B cell (primary cell): ENCODE results near the gene SAMD4A. TPM values are rescaled to one million over a fixed set of nuclear protein-coding genes. Genes with fewer than 3 reads are reported as not detected.
A peak's percentile ranks its signal among the peaks of the same experiment; 100 is the strongest.
"Not testable (repeated sequence)": the region's sequence is repeated elsewhere in the genome, so short reads cannot be mapped to it uniquely, and the experiment has no call there.

Experiments
- ATAC-seq: fragments of 200-7000 bp; cut with Tn5 transposase; one replicate; pipeline ENCODE4 v1.10.0; 2021; ENCODE audit warnings: low read depth, mild to moderate bottlenecking, moderate number of reproducible peaks, moderate library complexity
- CTCF ChIA-PET: fragments of 350-600 bp; sonication (Branson Sonifier 250); formaldehyde crosslinking; loops from one replicate; lab custom pipeline; 2021; ENCODE audit warnings: antibody characterized with exemption, inconsistent platforms; lab: Charles Lee
- POLR2A ChIA-PET: fragments of 350-600 bp; sonication (Branson Sonifier 250); formaldehyde crosslinking; loops from one replicate; lab custom pipeline; 2021; ENCODE audit warnings: antibody characterized with exemption; lab: Charles Lee
- DNase-seq: peaks from one replicate; pipeline ENCODE4 v3.0.0; 2013
- H2AFZ ChIP-seq: 2 replicates; pipeline ENCODE4 v1.6.1; 2012; ENCODE audit warnings: mild to moderate bottlenecking, low read depth, low read length; ENCODE audit not compliant: insufficient read depth, poor library complexity, severe bottlenecking
- H3K27ac ChIP-seq, 2 donors: 1 replicate in 1 of 2; 2 replicates in 1 of 2; pipeline ENCODE4 v1.5.1; 2012 to 2013; ENCODE audit warnings: low read length in 2 of 2, mild to moderate bottlenecking in 2 of 2, moderate library complexity in 1 of 2
- H3K27me3 ChIP-seq, 4 experiments: fragments of 200-600 bp in 1 of 4; sonication (generic) in 1 of 4; replicated peaks in 1 of 4; 1 replicate in 2 of 4; 2 replicates in 2 of 4; pipeline versions ENCODE4 v1.6.1 to v1.7.0; 2013 to 2016; ENCODE audit warnings: low read length in 3 of 4, mild to moderate bottlenecking in 2 of 4, mixed read lengths in 1 of 4, moderate library complexity in 1 of 4; ENCODE audit not compliant: insufficient read depth in 4 of 4, control insufficient read depth in 3 of 4; ENCODE audit errors: control extremely low read depth in 1 of 4
- H3K36me3 ChIP-seq, 2 experiments: replicated peaks in 1 of 2; 1 replicate in 1 of 2; 2 replicates in 1 of 2; pipeline versions ENCODE4 v1.6.1 to v1.7.1; 2013; ENCODE audit warnings: low read length in 1 of 2; ENCODE audit not compliant: insufficient read depth in 2 of 2, control insufficient read depth in 1 of 2; ENCODE audit errors: control extremely low read depth in 1 of 2, extremely low read depth in 1 of 2
- H3K4me1 ChIP-seq, 2 donors: fragments of 200-600 bp in 1 of 2; sonication (generic) in 1 of 2; 1 replicate in 1 of 2; 2 replicates in 1 of 2; pipeline versions ENCODE4 v1.5.1 to v1.6.1; 2013 to 2017; ENCODE audit warnings: low read length in 2 of 2; ENCODE audit not compliant: control insufficient read depth in 2 of 2, insufficient read depth in 2 of 2
- H3K4me2 ChIP-seq: replicated peaks from 2 replicates; pipeline ENCODE3; 2012; ENCODE audit warnings: mild to moderate bottlenecking, low read depth, low read length; ENCODE audit not compliant: poor library complexity, severe bottlenecking
- H3K4me3 ChIP-seq, 5 experiments: fragments of 200-600 bp in 1 of 5; sonication (generic) in 1 of 5; 1 replicate in 3 of 5; 2 replicates in 2 of 5; pipeline versions ENCODE4 v1.5.1 to v1.7.0; 2011 to 2016; ENCODE audit warnings: low read length in 4 of 5, mild to moderate bottlenecking in 4 of 5, low read depth in 2 of 5, control low read depth in 1 of 5, moderate library complexity in 1 of 5; ENCODE audit not compliant: insufficient read depth in 1 of 5; ENCODE audit errors: control extremely low read depth in 1 of 5, extremely low read depth in 1 of 5
- H3K79me2 ChIP-seq: fragments of 200-600 bp; sonication (generic); one replicate; pipeline ENCODE4 v1.6.0; 2016; ENCODE audit warnings: low read length; ENCODE audit not compliant: control insufficient read depth, insufficient read depth
- H3K9ac ChIP-seq: fragments of 200-600 bp; sonication (generic); 2 replicates; pipeline ENCODE4 v1.6.1; 2017; ENCODE audit warnings: mild to moderate bottlenecking, low read length, moderate library complexity
- H3K9me3 ChIP-seq, 3 donors: one replicate each; pipeline versions ENCODE4 v1.6.1 to v1.7.1; 2013; ENCODE audit warnings: low read length in 2 of 3; ENCODE audit not compliant: control insufficient read depth in 2 of 3, insufficient read depth in 1 of 3; ENCODE audit errors: control extremely low read depth in 1 of 3
- H4K20me1 ChIP-seq: 2 replicates; pipeline ENCODE4 v1.6.0; 2012; ENCODE audit warnings: mild to moderate bottlenecking, low read length; ENCODE audit not compliant: insufficient read depth, control insufficient read depth, poor library complexity, severe bottlenecking
- H3K27ac Mint-ChIP-seq: one replicate; pipeline ENCODE4 v1.8.0; 2021; ENCODE audit warnings: mixed read lengths
- H3K27me3 Mint-ChIP-seq: one replicate; pipeline ENCODE4 v1.8.0; 2021; ENCODE audit warnings: mixed read lengths
- H3K4me1 Mint-ChIP-seq: one replicate; pipeline ENCODE4 v1.8.0; 2021; ENCODE audit warnings: mixed read lengths
- H3K4me3 Mint-ChIP-seq: one replicate; pipeline ENCODE4 v1.8.0; 2021; ENCODE audit warnings: mixed read lengths
- H3K9me3 Mint-ChIP-seq: one replicate; pipeline ENCODE4 v1.8.0; 2022; ENCODE audit warnings: mixed read lengths; ENCODE audit not compliant: insufficient read depth
- EZH2 ChIP-seq: IDR thresholded peaks from 2 replicates; pipeline ENCODE4 v1.6.1; 2012; ENCODE audit warnings: borderline replicate concordance, low read depth, mild to moderate bottlenecking, moderate library complexity, low read length; ENCODE audit not compliant: insufficient read depth, poor library complexity, severe bottlenecking
- WGBS: methylation state at CpG from one replicate; pipeline ENCODE4 v1.1.5; 2013; ENCODE audit warnings: missing lambda C conversion rate; ENCODE audit not compliant: insufficient coverage; 5-methylcytosine and 5-hydroxymethylcytosine counted together
- intact Hi-C: fragments of 100-400 bp; cut with micrococcal nuclease; formaldehyde crosslinking; loops from one replicate; pipeline ENCODE4 v1.10.0; 2022
- polyA plus RNA-seq: library from polyadenylated mRNA; depleted of rRNA; stranded (reverse); fragments of >200 nt; gene quantifications from 2 replicates; pipeline ENCODE4 v1.2.3, GENCODE V29; 2012
- total RNA-seq, 2 donors: library from RNA; stranded (reverse); fragments of 120-200 nt in 1 of 2; gene quantifications; 1 replicate in 1 of 2; 2 replicates in 1 of 2; pipeline versions ENCODE4 v1.2.3 to v1.2.4, GENCODE V29; 2013 to 2022
- TF ChIP-seq, protein P1 (sequence below): fragments of 200-600 bp; IDR thresholded peaks from one replicate; pipeline ENCODE4 v1.8.0; 2022; ENCODE audit warnings: antibody characterized with exemption, mild to moderate bottlenecking

SAMD4A gene
- total and polyA plus RNA-seq, 2 donors (not counting 1 experiment from before 2014, with no cell fraction given): 5.7 to 13.7 TPM

GRCh38 chr14:54622192-54622958, 55.4 kb downstream of the SAMD4A start:
- intact Hi-C loops: no loop called here
- H3K4me3 ChIP-seq: no peak overlapping the region
- peaks cover 10 to 11% of the 10 kb centered on the region in 2 donors for H3K4me1 ChIP-seq
- no peaks in the 10 kb centered on the region for H3K27me3 Mint-ChIP-seq
- no peaks in the 10 kb centered on the region for H3K27me3 ChIP-seq
- POLR2A ChIA-PET: no interaction called here
- CTCF ChIA-PET: interaction anchor here (0.9 kb wide), 1 partner anchor 152 kb away, joined by 3 read pairs; no protein-coding TSS in a partner anchor
- no peaks in the 10 kb centered on the region for H3K79me2 ChIP-seq
- DNase-seq (no peak), ATAC-seq (peak; percentile 17)
- H3K4me3 Mint-ChIP-seq: no peak overlapping the region
- TF ChIP-seq, protein P1, sequence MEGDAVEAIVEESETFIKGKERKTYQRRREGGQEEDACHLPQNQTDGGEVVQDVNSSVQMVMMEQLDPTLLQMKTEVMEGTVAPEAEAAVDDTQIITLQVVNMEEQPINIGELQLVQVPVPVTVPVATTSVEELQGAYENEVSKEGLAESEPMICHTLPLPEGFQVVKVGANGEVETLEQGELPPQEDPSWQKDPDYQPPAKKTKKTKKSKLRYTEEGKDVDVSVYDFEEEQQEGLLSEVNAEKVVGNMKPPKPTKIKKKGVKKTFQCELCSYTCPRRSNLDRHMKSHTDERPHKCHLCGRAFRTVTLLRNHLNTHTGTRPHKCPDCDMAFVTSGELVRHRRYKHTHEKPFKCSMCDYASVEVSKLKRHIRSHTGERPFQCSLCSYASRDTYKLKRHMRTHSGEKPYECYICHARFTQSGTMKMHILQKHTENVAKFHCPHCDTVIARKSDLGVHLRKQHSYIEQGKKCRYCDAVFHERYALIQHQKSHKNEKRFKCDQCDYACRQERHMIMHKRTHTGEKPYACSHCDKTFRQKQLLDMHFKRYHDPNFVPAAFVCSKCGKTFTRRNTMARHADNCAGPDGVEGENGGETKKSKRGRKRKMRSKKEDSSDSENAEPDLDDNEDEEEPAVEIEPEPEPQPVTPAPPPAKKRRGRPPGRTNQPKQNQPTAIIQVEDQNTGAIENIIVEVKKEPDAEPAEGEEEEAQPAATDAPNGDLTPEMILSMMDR: no peak
- TF ChIP-seq EZH2: no peak
- H3K4me2 ChIP-seq: no peak overlapping the region
- no peak overlapping the region for H3K9ac ChIP-seq
- no peaks in the 10 kb centered on the region for H3K9me3 ChIP-seq
- no peak overlapping the region for H3K27ac Mint-ChIP-seq
- 85% methylated on average over 9 of the region's 9 CpGs for WGBS
- no peaks in the 10 kb centered on the region for H3K9me3 Mint-ChIP-seq
- H3K36me3 ChIP-seq: no peaks in the 10 kb centered on the region
- H4K20me1 ChIP-seq: no peaks in the 10 kb centered on the region
- H3K4me1 Mint-ChIP-seq: peaks cover 30% of the 10 kb centered on the region
- no peak overlapping the region for H3K27ac ChIP-seq
- H2AFZ ChIP-seq: no peak overlapping the region

- Mint-ChIP-seq H3K4me3 (no peak overlapping the region), H3K27ac (no peak overlapping the region), H3K9me3 (no peaks in the 10 kb centered on the region), H3K4me1 (peaks cover 41% of the 10 kb centered on the region), H3K27me3 (no peaks in the 10 kb centered on the region)
- Histone ChIP-seq H3K79me2 (no peaks in the 10 kb centered on the region), H3K27me3 (no peaks in the 10 kb centered on the region), H3K36me3 (no peaks in the 10 kb centered on the region), H2AFZ (no peak overlapping the region), H3K9me3 (no peaks in the 10 kb centered on the region), H4K20me1 (no peaks in the 10 kb centered on the region), H3K4me1 (peaks cover 21% of the 10 kb centered on the region in 2 donors), H3K9ac (no peak overlapping the region), H3K4me2 (no peak overlapping the region), H3K27ac (no peak overlapping the region), H3K4me3 (no peak overlapping the region)
- intact Hi-C loops: no loop called here
- ChIA-PET POLR2A (no interaction called here), CTCF (interaction anchor here (0.7 kb wide), 1 partner anchor 114 kb away, joined by 3 read pairs; the partner anchor contains the start of gene CGRRF1)
- no peak for ATAC-seq
- no peak for DNase-seq
- TF ChIP-seq EZH2: no peak
- TF ChIP-seq, protein P1: no peak
- no CpG with 5 or more reads among the region's 1 CpG for WGBS
Measured at GRCh38 chr14:54623279-54624004, 56.5 kb downstream of the SAMD4A start.

DNA sequence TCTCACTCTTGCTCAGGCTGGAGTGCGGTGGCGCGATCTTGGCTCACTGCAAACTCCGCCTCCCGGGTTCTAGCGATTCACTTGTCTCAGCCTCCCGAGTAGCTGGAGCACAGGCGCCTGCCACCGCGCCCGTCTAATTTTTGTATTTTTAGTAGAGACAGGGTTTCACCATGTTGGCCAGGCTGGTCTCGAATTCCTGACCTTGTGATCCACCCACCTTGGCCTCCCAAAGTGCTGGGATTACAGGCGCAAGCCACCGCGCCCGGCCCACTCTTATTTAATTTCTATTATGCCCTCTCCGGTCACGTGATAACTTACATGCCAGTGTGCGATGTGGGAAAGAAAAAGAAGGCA, 57.1 kb downstream of the SAMD4A start:
- H3K27me3 ChIP-seq, H3K9me3 Mint-ChIP-seq, H3K36me3 ChIP-seq, DNase-seq, H3K27me3 Mint-ChIP-seq, intact Hi-C loops, H4K20me1 ChIP-seq, POLR2A ChIA-PET, H3K4me3 Mint-ChIP-seq, ATAC-seq, H3K4me3 ChIP-seq, H3K4me2 ChIP-seq, H2AFZ ChIP-seq, H3K9me3 ChIP-seq, H3K27ac Mint-ChIP-seq, H3K79me2 ChIP-seq, H3K27ac ChIP-seq, H3K9ac ChIP-seq: not testable (repeated sequence)
- H3K4me1 ChIP-seq: peaks cover 26% of the 10 kb centered on the region in 2 donors
- WGBS: 95% methylated on average over 12 of the region's 19 CpGs
- CTCF ChIA-PET: interaction anchor here (0.7 kb wide), 1 partner anchor 114 kb away, joined by 3 read pairs; the partner anchor contains the start of gene CGRRF1
- peaks cover 46% of the 10 kb centered on the region for H3K4me1 Mint-ChIP-seq
